Gastroesophageal sphincter (tissue), 3 donors: ENCODE data around the gene DNM3.

Experiments
- CTCF ChIP-seq, 4 experiments: fragments of 200-600 bp in 2 of 4; fragments of 450-650 bp in 2 of 4; sonication (generic) in 1 of 4; IDR thresholded peaks; one replicate each; pipeline ENCODE4 v1.5.1; 2017 to 2019; ENCODE audit warnings: antibody characterized with exemption in 4 of 4, mild to moderate bottlenecking in 2 of 4, moderate library complexity in 2 of 4
- EP300 ChIP-seq: sonication (generic); formaldehyde crosslinking; IDR thresholded peaks from one replicate; pipeline ENCODE4 v1.6.1; 2017; ENCODE audit warnings: antibody characterized with exemption, mild to moderate bottlenecking

GRCh38 chr1:171890131-171890530 is 48.8 kb downstream of the DNM3 start:
- no peak for TF ChIP-seq CTCF (IDR thresholded peaks at IDR 0.05)
- no peak for TF ChIP-seq EP300
